H1 (cell line): ENCODE measurements around the gene NLRP8. TPM values are rescaled to one million over a fixed set of nuclear protein-coding genes. Genes with fewer than 3 reads are reported as not detected.

Experiments
- CTCF ChIA-PET: fragments of 300-600 bp; sonication (Branson Sonifier 250); formaldehyde crosslinking; loops from one replicate; lab custom pipeline; 2021; ENCODE audit not compliant: partially characterized antibody; lab: Charles Lee
- POLR2A ChIA-PET: fragments of 300-600 bp; sonication (Branson Sonifier 250); formaldehyde crosslinking; loops from one replicate; lab custom pipeline; 2021; ENCODE audit warnings: inconsistent platforms; ENCODE audit not compliant: partially characterized antibody; lab: Charles Lee
- DNase-seq, 2 experiments: peaks; one replicate each; pipeline versions ENCODE4 v3.0.0 to v3.0.0-alpha.2; 2010 to 2022; ENCODE audit warnings: low spot score in 2 of 2, low read depth in 1 of 2, mixed read lengths in 1 of 2
- FAIRE-seq: peaks from 2 replicates; lab custom pipeline; 2011; peaks lifted over from hg19 to GRCh38; lab: Jason Lieb, UNC
- H2AFZ ChIP-seq: 2 replicates; pipeline ENCODE4 v1.8.1; 2012; ENCODE audit warnings: low read length, inconsistent platforms
- H2AK5ac ChIP-seq: 2 replicates; pipeline ENCODE4 v1.6.1; 2013; ENCODE audit warnings: low read depth, low read length
- H2BK120ac ChIP-seq: replicated peaks from 2 replicates; pipeline ENCODE3; 2013; ENCODE audit warnings: low read depth, low read length, inconsistent platforms
- H2BK12ac ChIP-seq: 2 replicates; pipeline ENCODE4 v1.6.1; 2013; ENCODE audit warnings: low read depth, low read length
- H2BK15ac ChIP-seq: 2 replicates; pipeline ENCODE4 v1.6.1; 2013; ENCODE audit warnings: low read length
- H2BK20ac ChIP-seq: 2 replicates; pipeline ENCODE4 v1.6.1; 2013; ENCODE audit warnings: low read length
- H2BK5ac ChIP-seq: 2 replicates; pipeline ENCODE4 v1.6.1; 2013; ENCODE audit warnings: low read depth, low read length
- H3K14ac ChIP-seq: 2 replicates; pipeline ENCODE4 v1.6.1; 2013; ENCODE audit warnings: inconsistent platforms; ENCODE audit not compliant: insufficient read length
- H3K18ac ChIP-seq: 2 replicates; pipeline ENCODE4 v1.6.1; 2013; ENCODE audit warnings: low read length; ENCODE audit errors: extremely low read depth
- H3K23ac ChIP-seq: 2 replicates; pipeline ENCODE4 v1.6.1; 2013; ENCODE audit warnings: inconsistent platforms; ENCODE audit not compliant: insufficient read length
- H3K23me2 ChIP-seq: 2 replicates; pipeline ENCODE4 v1.6.1; 2013; ENCODE audit warnings: low read depth, low read length
- H3K27ac ChIP-seq: 2 replicates; pipeline ENCODE4 v1.6.1; 2011; ENCODE audit warnings: low read depth, low read length, inconsistent platforms
- H3K27me3 ChIP-seq, 4 experiments: replicated peaks in 1 of 4; 1 replicate in 1 of 4; 2 replicates in 3 of 4; pipeline versions ENCODE4 v1.6.1 to v1.8.1; 2011 to 2013; ENCODE audit warnings: low read length in 3 of 4, mild to moderate bottlenecking in 3 of 4, inconsistent platforms in 2 of 4, mixed read lengths in 2 of 4, moderate library complexity in 1 of 4; ENCODE audit not compliant: control insufficient read depth in 3 of 4, insufficient read depth in 3 of 4; ENCODE audit errors: extremely low read depth in 1 of 4
- H3K36me3 ChIP-seq, 4 experiments: 2 replicates each; pipeline versions ENCODE4 v1.6.1 to v1.8.1; 2011 to 2013; ENCODE audit warnings: mild to moderate bottlenecking in 4 of 4, low read length in 3 of 4, moderate library complexity in 2 of 4, control low read depth in 1 of 4, inconsistent platforms in 1 of 4; ENCODE audit not compliant: insufficient read depth in 4 of 4, control insufficient read depth in 2 of 4
- H3K4ac ChIP-seq: replicated peaks from 2 replicates; pipeline ENCODE3; 2013; ENCODE audit warnings: low read length, low read depth, mixed read lengths, inconsistent platforms; ENCODE audit not compliant: insufficient read length
- H3K4me1 ChIP-seq, 4 experiments: replicated peaks in 1 of 4; 1 replicate in 1 of 4; 2 replicates in 3 of 4; pipeline versions ENCODE4 v1.6.1 to v1.8.1; 2011 to 2013; ENCODE audit warnings: low read length in 3 of 4, inconsistent platforms in 2 of 4, mixed read lengths in 1 of 4; ENCODE audit not compliant: insufficient read depth in 4 of 4, control insufficient read depth in 3 of 4
- H3K4me2 ChIP-seq, 2 experiments: 2 replicates each; pipeline versions ENCODE4 v1.6.1 to v1.8.1; 2011 to 2013; ENCODE audit warnings: low read depth in 2 of 2, low read length in 2 of 2, control low read depth in 1 of 2, inconsistent platforms in 1 of 2, mild to moderate bottlenecking in 1 of 2; ENCODE audit not compliant: insufficient read depth in 1 of 2
- H3K4me3 ChIP-seq, 4 experiments: fragments of 200-600, 300-600 bp in 1 of 4; sonication (generic), shearing (Covaris generic), sonication (Bioruptor Twin) in 1 of 4; 2 replicates each; pipeline versions ENCODE4 v1.5.1 to v1.8.1; 2011 to 2016; ENCODE audit warnings: low read length in 4 of 4, low read depth in 3 of 4, control low read depth in 2 of 4, inconsistent platforms in 2 of 4, mild to moderate bottlenecking in 2 of 4, mixed read lengths in 1 of 4, moderate library complexity in 1 of 4; ENCODE audit not compliant: insufficient read depth in 2 of 4; ENCODE audit errors: extremely low read depth in 1 of 4
- H3K56ac ChIP-seq: replicated peaks from 2 replicates; pipeline ENCODE3; 2013; ENCODE audit warnings: low read depth, mild to moderate bottlenecking, mixed read lengths, low read length, inconsistent platforms; ENCODE audit not compliant: insufficient read length
- H3K79me1 ChIP-seq: 2 replicates; pipeline ENCODE4 v1.6.1; 2013; ENCODE audit warnings: low read depth, low read length, control low read depth
- H3K79me2 ChIP-seq, 2 experiments: 2 replicates each; pipeline versions ENCODE4 v1.6.1 to v1.8.1; 2012 to 2013; ENCODE audit warnings: low read length in 2 of 2, mild to moderate bottlenecking in 2 of 2, inconsistent platforms in 1 of 2; ENCODE audit not compliant: insufficient read depth in 2 of 2, control insufficient read depth in 1 of 2
- H3K9ac ChIP-seq, 4 experiments: replicated peaks in 1 of 4; 1 replicate in 1 of 4; 2 replicates in 3 of 4; pipeline versions ENCODE4 v1.6.1 to v1.8.1; 2011 to 2013; ENCODE audit warnings: low read depth in 3 of 4, low read length in 3 of 4, control low read depth in 2 of 4, mild to moderate bottlenecking in 2 of 4, moderate library complexity in 2 of 4, inconsistent platforms in 1 of 4; ENCODE audit errors: extremely low read depth in 1 of 4
- H3K9me3 ChIP-seq, 2 experiments: 2 replicates each; pipeline versions ENCODE4 v1.6.1 to v1.8.1; 2012 to 2013; ENCODE audit warnings: mild to moderate bottlenecking in 2 of 2, moderate library complexity in 2 of 2, control low read depth in 1 of 2, inconsistent platforms in 1 of 2, low read depth in 1 of 2, low read length in 1 of 2, mixed read lengths in 1 of 2; ENCODE audit not compliant: insufficient read depth in 2 of 2
- H4K20me1 ChIP-seq, 2 experiments: replicated peaks in 1 of 2; 2 replicates each; pipeline versions ENCODE3 to v1.8.1; 2011 to 2013; ENCODE audit warnings: inconsistent platforms in 2 of 2, low read length in 2 of 2, mild to moderate bottlenecking in 1 of 2; ENCODE audit not compliant: insufficient read depth in 2 of 2, control insufficient read depth in 1 of 2
- H4K5ac ChIP-seq: 2 replicates; pipeline ENCODE4 v1.6.1; 2013; ENCODE audit warnings: low read length, low read depth, mixed read lengths, inconsistent platforms; ENCODE audit not compliant: insufficient read length
- H4K8ac ChIP-seq: 2 replicates; pipeline ENCODE4 v1.8.0; 2013; ENCODE audit warnings: mild to moderate bottlenecking, moderate library complexity, low read length, inconsistent platforms; ENCODE audit not compliant: insufficient read depth; ENCODE audit errors: extremely low read depth
- H4K91ac ChIP-seq: replicated peaks from 2 replicates; pipeline ENCODE3; 2013; ENCODE audit warnings: low read length, mixed read lengths, inconsistent platforms; ENCODE audit not compliant: insufficient read length
- BACH1 ChIP-seq: IDR thresholded peaks from 2 replicates; pipeline ENCODE4 v1.6.1; 2012; ENCODE audit warnings: low read length, improper control_type of control experiment
- CBX8 ChIP-seq: fragments of 300-800, 300-1000 bp; sonication (generic); IDR thresholded peaks from 2 replicates; pipeline ENCODE4 v1.7.1; 2016; ENCODE audit warnings: low read depth, low read length, borderline replicate concordance
- CTBP2 ChIP-seq: IDR thresholded peaks from 2 replicates; pipeline ENCODE4 v1.7.0; 2011; ENCODE audit warnings: borderline replicate concordance, mild to moderate bottlenecking, moderate library complexity, mixed read lengths, low read length; ENCODE audit not compliant: insufficient read depth, insufficient read length
- GABPA ChIP-seq: IDR thresholded peaks from 2 replicates; pipeline ENCODE4 v1.6.1; 2011; ENCODE audit warnings: mild to moderate bottlenecking, low read length, moderate library complexity, borderline replicate concordance; ENCODE audit not compliant: insufficient read depth
- POLR2A ChIP-seq, 2 experiments: IDR thresholded peaks; 1 replicate in 1 of 2; 2 replicates in 1 of 2; pipeline ENCODE4 v1.6.1; 2011; ENCODE audit warnings: low read depth in 2 of 2, low read length in 2 of 2, mild to moderate bottlenecking in 2 of 2; ENCODE audit errors: control extremely low read depth in 1 of 2
- RAD21 ChIP-seq, 2 experiments: IDR thresholded peaks in 1 of 2; conservative IDR thresholded peaks in 1 of 2; 2 replicates each; pipeline ENCODE4 v1.6.1; 2011; ENCODE audit warnings: low read depth in 2 of 2, low read length in 2 of 2, improper control_type of control experiment in 1 of 2, inconsistent platforms in 1 of 2, mild to moderate bottlenecking in 1 of 2, moderate library complexity in 1 of 2
- RBBP5 ChIP-seq: IDR thresholded peaks from 2 replicates; pipeline ENCODE4 v1.7.1; 2012; ENCODE audit warnings: low read depth, mild to moderate bottlenecking, inconsistent platforms, low read length, moderate library complexity, borderline replicate concordance
- SRF ChIP-seq: IDR thresholded peaks from 2 replicates; pipeline ENCODE4 v1.6.1; 2011; ENCODE audit warnings: mild to moderate bottlenecking, low read depth, low read length, moderate library complexity
- SUZ12 ChIP-seq: fragments of 200-600 bp; sonication (generic); IDR thresholded peaks from 2 replicates; pipeline ENCODE4 v1.6.1; 2012; ENCODE audit warnings: mild to moderate bottlenecking, inconsistent platforms, low read length, moderate library complexity, mixed read lengths
- TEAD4 ChIP-seq: IDR thresholded peaks from 2 replicates; pipeline ENCODE4 v1.6.1; 2012; ENCODE audit warnings: low read depth, low read length, inconsistent platforms, mixed read lengths
- WGBS, 2 experiments: shearing (Covaris generic) in 1 of 2; methylation state at CpG; one replicate each; pipeline versions ENCODE4 v1.1.6 to v1.1.7; 2013 to 2015; ENCODE audit warnings: low lambda C conversion rate in 2 of 2, mixed read lengths in 2 of 2, inconsistent platforms in 1 of 2, low coverage in 1 of 2, missing lambda C conversion rate in 1 of 2; ENCODE audit not compliant: insufficient replicate concordance in 2 of 2, insufficient coverage in 1 of 2, insufficient read length in 1 of 2; ENCODE audit errors: extremely low coverage in 1 of 2, missing lambda C conversion rate in 1 of 2; 5-methylcytosine and 5-hydroxymethylcytosine counted together
- polyA plus RNA-seq, 7 experiments: library from polyadenylated mRNA; depleted of rRNA in 3 of 7; stranded (reverse) in 5 of 7; unstranded in 2 of 7; fragments of >200 nt in 5 of 7; fragments of 200-250 nt in 2 of 7; gene quantifications; 1 replicate in 5 of 7; 2 replicates in 1 of 7; 4 replicates in 1 of 7; pipeline versions ENCODE4 v1.2.1 to v1.2.3, GENCODE V29; 2011 to 2013; ENCODE audit warnings: missing spikeins in 2 of 7, mixed read lengths in 2 of 7
- total RNA-seq: library from RNA; stranded (reverse); fragmentation: NEBNext Ultra II Directional; extraction: Animal tissue kit (Norgen Biotek cat#: 25700); gene quantifications from 2 replicates; pipeline ENCODE4 v1.2.1, GENCODE V29; 2021
- TF ChIP-seq, protein P1 (sequence below): IDR thresholded peaks from 2 replicates; pipeline ENCODE4 v1.6.1; 2012; ENCODE audit warnings: inconsistent platforms
- TF ChIP-seq, protein P2 (sequence below): IDR thresholded peaks from 2 replicates; pipeline ENCODE4 v1.6.1; 2011; ENCODE audit warnings: low read depth, mild to moderate bottlenecking, low read length; ENCODE audit not compliant: insufficient read depth

Gene NLRP8
- total and polyA plus RNA-seq, 2 of the 8 experiments (the other 6 are each of a cell fraction or from before 2014, with no cell fraction given): not detected

DNA sequence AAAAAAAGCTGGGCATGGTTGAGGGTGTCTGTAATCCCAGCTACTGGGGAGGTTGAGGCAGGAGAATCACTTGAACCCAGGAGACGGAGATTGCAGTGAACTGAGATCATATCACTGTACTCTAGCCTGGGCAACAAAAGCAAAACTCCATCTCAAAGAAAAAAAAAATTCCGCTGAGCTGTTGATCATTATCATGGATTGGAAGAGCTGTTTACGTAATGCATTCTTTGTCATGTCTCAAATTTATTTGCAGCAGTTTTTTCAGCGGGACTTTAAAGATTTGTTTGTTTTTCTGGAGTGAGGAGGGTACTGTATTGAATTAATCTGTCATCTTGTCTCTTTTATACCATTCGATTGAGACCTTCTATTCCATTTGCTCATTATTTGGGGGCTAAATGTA is 43.2 kb downstream of the NLRP8 start:
- Histone ChIP-seq H3K9me3 (peaks cover 49 to 73% of the 10 kb centered on the region in 2 experiments), H3K79me2 (no peaks in the 10 kb centered on the region), H3K4ac (no peak overlapping the region), H2BK120ac (no peak overlapping the region), H2AK5ac (no peak overlapping the region), H2BK20ac (no peak overlapping the region), H2BK5ac (no peak overlapping the region), H3K56ac (no peak overlapping the region), H2BK15ac (no peak overlapping the region), H2BK12ac (no peak overlapping the region), H3K4me3 (no peak overlapping the region), H4K8ac (no peak overlapping the region), H3K27me3 (no peaks in the 10 kb centered on the region), H3K27ac (no peak overlapping the region), H3K4me2 (no peak overlapping the region), H3K23me2 (peaks cover 3% of the 10 kb centered on the region; the same call in 1 of the 2 replicates), H4K5ac (no peak overlapping the region), H4K91ac (no peak overlapping the region), H3K36me3 (no peaks in the 10 kb centered on the region), H2AFZ (no peak overlapping the region), H3K23ac (no peak overlapping the region), H4K20me1 (no peaks in the 10 kb centered on the region), H3K4me1 (no peaks in the 10 kb centered on the region), H3K9ac (no peak overlapping the region), H3K18ac (no peak overlapping the region), H3K79me1 (no peaks in the 10 kb centered on the region), H3K14ac (no peak overlapping the region)
- DNase-seq (no peak), FAIRE-seq (no peak)
- WGBS, 2 experiments: 82% methylated on average over 5 of the region's 5 CpGs; no CpG with 5 or more reads in 1 of the 2 experiments
- ChIA-PET CTCF (no interaction called here), POLR2A (no interaction called here)
- no peak for TF ChIP-seq BACH1
- TF ChIP-seq GABPA: no peak
- TF ChIP-seq, protein P1, sequence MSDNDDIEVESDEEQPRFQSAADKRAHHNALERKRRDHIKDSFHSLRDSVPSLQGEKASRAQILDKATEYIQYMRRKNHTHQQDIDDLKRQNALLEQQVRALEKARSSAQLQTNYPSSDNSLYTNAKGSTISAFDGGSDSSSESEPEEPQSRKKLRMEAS: no peak
- no peak for TF ChIP-seq POLR2A (IDR thresholded peaks at IDR 0.05; ENCODE audit: control extremely low read depth in 1 of 2, low read depth in 2 of 2, low read length in 2 of 2)
- TF ChIP-seq RBBP5: no peak
- TF ChIP-seq CTBP2: no peak
- no peak for TF ChIP-seq TEAD4
- no peak for TF ChIP-seq SRF
- TF ChIP-seq, protein P2, sequence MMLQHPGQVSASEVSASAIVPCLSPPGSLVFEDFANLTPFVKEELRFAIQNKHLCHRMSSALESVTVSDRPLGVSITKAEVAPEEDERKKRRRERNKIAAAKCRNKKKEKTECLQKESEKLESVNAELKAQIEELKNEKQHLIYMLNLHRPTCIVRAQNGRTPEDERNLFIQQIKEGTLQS: no peak
- TF ChIP-seq CBX8: no peak
- no peak for TF ChIP-seq SUZ12
- no peak for TF ChIP-seq RAD21 (IDR thresholded peaks at IDR 0.05 in 1 of 2, conservative IDR thresholded peaks at IDR 0.05 in 1 of 2; ENCODE audit: low read depth in 2 of 2, low read length in 2 of 2)
